ENCODE data around the gene ARHGDIG.

Gene ARHGDIG

GRCh38 chr16:297832-298231 lies 17.4 kb downstream of the ARHGDIG start:
- DNase-seq (ENCODE audit: low spot score) = no peak

GRCh38 chr16:301235-301634 lies 20.8 kb downstream of the ARHGDIG start:
- no peak for DNase-seq (ENCODE audit: low spot score)

DNA sequence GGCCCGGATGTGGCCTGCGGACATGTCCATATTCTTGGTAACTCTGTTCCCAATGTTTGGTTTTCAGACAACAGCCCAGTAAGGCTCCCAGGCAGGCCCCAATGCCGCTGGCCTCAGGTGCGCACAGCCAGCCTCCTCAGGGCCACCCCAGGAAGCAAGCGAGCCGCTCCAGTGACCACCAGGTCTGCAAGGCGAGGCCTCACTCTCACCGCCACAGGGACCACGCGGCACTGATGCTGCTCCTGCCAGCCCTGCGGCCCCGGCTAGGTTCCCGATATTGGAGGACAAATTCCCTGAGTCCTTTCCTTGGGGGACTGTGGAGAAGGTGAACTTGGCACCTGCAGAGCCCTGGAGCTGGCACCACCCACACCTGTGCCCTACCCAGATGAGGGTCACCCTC lies 21.6 kb downstream of the ARHGDIG start:
- no peak for DNase-seq (ENCODE audit: low spot score)

DNA sequence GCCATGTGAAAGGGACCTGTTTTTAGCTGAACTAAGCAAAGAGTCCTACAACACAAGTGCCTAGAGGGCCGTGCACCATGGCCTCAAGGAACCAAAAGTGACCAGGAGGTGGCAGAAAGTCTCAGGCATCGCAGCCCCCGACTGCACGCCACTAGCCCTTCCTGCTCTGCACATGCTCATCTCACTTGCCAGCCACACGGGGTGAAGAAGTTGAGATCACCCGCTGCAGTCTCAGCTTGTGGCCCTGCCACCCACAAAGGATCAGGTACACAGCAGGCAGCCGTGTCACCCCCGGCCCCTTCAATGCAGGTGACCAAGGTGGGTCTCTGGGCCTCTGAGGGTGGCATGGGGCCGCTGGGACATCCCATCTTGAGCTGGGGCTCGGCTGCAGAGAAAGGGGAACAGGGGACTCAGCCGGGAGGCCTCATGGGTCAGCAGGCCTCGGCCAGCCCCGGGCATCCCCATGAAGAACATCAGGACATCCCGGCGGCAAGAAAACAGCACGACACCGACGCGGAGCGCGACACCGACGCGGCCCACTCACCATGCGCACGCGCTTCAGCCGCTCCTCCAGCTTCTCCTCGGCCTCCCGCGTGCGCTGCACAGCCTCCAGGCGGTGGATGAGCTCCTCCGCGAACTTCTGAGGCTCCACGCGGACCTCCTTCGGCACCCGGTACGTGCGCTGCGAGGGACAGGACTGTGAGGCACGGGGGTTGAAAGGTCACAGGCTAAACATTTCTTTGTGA lies 23.5 kb downstream of the ARHGDIG start:
- no peak for DNase-seq (ENCODE audit: low spot score)

- no peak for DNase-seq (ENCODE audit: low spot score)
Observed at GRCh38 chr16:305916-306626, 25.7 kb downstream of the ARHGDIG start.

- no peak for DNase-seq (ENCODE audit: low spot score)
Observed at GRCh38 chr16:306911-307370, 26.6 kb downstream of the ARHGDIG start.

DNA sequence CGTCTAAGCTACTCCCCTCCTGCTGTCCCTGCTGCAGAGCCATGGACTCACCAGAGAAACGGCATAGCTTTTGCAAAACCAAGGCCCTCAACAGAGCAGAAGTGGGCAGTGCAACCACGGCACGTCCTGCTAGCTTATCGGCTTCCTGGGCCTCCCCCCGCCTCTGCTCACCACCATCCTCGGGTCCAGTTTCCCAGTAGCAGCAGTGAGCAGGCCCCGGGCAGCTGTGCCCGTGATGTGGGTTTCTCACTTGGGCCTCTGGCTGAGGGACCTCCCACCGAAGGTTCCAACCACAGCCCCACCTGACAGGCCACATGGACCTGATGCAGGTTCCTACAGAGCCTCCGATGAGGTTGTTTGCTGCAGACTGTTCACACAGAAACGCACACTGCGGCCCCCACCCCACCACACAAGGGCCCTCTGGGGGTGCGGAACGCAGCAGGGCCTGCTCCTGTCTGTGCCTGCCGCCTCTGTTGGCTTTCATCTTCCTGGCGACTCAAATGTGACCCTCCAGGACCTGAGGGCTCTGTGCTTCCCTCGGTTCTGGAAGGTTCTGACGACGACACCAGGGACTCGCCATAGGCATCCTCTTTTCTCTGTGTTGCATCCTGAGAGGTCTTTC lies 27.4 kb downstream of the ARHGDIG start:
- no peak for DNase-seq (ENCODE audit: low spot score)

- no peak for DNase-seq (ENCODE audit: low spot score)
Observed at GRCh38 chr16:309476-309875, 29.1 kb downstream of the ARHGDIG start.

DNA sequence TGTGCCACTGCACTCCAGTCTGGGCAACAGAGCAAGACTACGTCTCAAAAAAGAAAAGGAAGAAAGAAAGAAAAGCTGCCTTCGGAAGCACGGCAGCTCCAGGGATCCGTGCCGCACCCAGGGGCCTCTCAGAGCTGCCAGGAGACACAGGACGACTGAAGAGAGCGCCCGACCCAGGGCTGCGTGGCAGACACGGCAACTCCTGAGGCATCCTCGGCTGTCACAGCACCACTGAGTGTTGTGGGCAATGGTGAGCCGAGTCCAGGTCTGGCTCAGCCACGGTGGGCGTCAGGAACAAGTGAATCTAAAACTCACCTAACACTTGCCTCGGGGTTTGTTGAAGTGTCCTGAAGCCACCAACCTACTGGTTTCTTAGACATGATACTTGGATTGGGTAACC lies 31.3 kb downstream of the ARHGDIG start:
- no peak for DNase-seq (ENCODE audit: low spot score)

DNA sequence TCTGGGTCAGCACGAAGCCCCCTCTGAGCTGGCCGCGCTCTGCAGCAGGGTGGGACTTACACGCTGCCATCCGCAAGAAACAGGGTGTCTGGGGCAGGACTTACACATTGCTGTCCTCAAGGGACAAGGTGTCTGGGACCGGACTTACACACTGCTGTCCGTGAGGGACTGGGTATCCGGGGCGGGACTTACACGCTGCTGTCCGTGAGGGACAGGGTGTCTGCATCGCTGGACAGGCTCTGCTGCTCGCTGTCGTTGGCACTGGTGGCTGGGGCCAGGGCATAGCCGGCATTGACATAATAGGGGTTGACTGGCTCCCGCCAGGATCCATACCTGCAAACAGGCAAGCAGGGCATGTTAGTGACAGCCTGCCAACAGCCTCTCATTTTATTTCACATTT lies 34.0 kb downstream of the ARHGDIG start:
- DNase-seq (ENCODE audit: low spot score) = no peak

DNA sequence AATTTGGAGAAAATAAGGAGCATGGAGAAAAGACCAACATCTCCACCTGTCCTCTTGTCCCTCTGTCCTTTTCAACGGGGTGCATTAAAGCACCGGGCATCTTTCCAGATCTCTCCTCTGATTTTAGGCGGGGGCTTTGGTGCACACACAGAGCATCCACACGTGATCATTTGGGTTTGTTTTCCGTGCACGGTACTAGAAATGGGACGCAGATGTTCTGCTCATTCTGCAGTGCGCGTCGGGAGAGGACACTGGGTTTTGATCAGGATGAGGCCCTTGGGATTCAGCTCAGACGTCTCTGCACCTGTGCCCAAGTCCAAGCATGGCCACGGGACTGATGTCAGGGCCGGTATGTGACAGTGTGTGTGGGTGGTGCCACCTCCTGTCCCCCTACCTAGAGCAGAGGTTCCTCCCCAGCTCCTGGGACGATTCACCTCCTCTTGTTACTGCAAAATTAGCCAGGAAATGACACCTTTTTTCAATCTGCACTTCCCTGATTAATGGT lies 34.5 kb downstream of the ARHGDIG start:
- DNase-seq (ENCODE audit: low spot score) = no peak

DNA sequence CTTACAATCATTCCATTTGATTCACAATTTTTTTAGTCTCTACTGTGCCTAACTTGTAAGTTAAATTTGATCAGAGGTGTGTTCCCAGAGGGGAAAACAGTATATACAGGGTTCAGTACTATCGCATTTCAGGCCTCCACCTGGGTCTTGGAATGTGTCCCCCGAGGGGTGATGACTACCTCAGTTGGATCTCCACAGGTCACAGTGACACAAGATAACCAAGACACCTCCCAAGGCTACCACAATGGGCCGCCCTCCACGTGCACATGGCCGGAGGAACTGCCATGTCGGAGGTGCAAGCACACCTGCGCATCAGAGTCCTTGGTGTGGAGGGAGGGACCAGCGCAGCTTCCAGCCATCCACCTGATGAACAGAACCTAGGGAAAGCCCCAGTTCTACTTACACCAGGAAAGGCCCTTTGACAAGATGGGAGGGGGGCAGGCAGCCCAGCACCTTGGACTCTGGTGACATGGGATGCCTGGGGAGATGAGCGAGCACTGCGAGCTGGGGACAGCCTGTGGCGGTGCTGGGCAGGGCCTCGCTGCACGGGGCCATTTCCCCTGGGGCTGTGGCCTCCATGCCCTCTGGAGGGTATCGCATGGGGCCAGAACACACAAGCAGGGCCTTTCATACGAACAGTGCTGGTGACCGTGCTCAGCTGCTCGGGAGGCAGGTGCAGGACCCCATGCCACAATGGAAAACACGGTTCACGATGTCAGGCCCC lies 36.5 kb downstream of the ARHGDIG start:
- no peak for DNase-seq (ENCODE audit: low spot score)

GRCh38 chr16:317583-317982 lies 37.2 kb downstream of the ARHGDIG start:
- no peak for DNase-seq (ENCODE audit: low spot score)

GRCh38 chr16:318628-319027 lies 38.2 kb downstream of the ARHGDIG start:
- DNase-seq (ENCODE audit: low spot score) = no peak

- DNase-seq (ENCODE audit: low spot score) = no peak
Observed at GRCh38 chr16:320206-320605, 39.8 kb downstream of the ARHGDIG start.

DNA sequence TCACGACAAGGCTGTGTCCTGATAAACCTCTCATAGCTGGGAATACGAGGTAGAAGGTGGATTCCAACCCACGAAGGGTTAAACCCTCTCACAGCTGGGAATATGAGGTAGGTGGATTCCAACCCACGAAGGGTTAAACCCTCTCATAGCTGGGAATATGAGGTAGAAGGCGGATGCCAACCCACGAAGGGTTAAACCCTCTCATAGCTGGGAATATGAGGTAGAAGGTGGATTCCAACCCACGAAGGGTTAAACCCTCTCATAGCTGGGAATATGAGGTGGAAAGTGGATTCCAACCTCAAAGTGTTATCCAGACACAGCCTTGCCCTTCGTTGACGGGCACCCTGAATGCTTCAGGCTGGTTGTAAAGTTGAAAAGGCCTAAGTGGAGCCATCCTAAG lies 41.1 kb downstream of the ARHGDIG start:
- DNase-seq (ENCODE audit: low spot score) = no peak

GRCh38 chr16:322476-323143 lies 42.2 kb downstream of the ARHGDIG start:
- no peak for DNase-seq (ENCODE audit: low spot score)

- no peak for DNase-seq (ENCODE audit: low spot score)
Observed at GRCh38 chr16:324201-324450, 43.7 kb downstream of the ARHGDIG start.

DNA sequence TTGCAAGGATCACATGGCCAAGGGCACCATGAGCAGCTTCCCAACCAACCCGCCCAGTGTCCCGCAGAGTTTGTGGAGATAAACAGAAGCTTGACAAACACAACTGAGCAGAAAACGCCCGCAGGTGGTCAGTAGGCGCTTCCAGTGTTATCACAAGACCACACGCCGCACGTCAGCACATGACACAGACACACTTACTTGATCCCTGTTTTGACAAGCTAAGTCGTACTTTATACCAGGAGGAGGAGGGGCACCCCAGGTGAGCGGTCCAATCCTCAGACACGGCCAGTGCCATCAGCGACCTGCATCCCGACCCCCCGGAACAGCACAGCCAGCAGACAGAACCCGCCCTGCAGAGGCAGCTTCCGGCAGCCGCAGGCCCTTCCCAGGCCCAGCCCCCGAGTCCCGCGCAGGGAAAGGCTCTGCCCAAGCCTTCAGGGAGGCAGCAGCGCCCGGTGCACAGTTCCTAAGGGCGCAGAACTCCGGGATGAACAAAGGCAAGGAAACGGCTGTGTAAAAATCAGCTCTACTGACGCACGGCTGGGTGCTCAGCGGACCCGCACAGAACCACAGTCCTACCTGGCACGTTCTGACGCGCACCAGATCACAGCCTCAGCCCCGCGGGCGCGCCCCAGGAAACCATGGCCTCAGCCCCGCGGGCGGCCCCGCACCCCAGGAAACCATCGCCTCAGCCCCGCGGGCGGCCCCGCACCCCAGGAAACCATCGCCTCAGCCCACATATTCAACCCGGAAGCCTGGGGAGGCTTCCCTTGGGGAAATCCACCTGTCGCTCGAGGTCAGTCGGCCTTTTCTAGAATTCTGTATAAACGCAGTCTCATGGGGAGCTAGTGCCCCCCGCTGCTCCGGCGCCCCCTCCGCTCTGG lies 44.3 kb downstream of the ARHGDIG start:
- DNase-seq (ENCODE audit: low spot score) = no peak

DNA sequence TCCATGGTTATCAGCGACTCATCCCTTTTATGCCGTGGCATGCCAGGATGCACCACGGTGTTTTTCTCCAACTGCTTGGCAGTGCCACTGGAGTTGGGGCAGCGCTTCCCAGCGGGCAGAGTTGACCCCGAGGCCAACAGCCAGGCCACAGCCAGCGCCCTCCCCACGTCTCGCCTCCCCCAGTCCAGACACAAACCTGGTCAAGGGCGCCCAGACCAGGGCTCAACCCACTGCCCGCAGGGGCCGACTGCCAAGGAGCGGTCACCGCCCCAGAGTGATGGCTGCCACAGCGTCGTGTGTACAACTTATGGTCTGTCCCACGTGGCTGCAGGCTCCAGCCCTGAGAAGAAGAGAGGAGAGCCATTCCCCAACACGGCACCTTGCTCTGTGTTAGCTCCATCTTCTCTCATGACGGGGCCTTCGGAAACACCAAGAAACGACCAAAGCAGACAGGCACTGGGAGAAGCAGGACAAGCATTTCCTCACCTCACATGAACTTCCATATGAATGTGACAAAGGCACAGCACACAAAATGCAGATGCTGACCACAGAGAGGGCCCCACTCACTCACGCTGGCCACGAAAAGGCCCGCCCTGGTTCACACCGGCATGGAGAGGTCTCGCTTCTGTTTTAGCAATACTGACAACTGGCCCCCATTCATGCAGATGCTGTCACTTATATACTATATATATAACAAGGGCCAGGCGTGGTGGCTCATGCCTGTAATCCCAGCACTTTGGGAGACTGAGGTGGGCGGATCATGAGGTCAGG lies 45.2 kb downstream of the ARHGDIG start:
- DNase-seq (ENCODE audit: low spot score) = no peak

Measured in COLO829 (cell line).